ENCODE measurements around the gene STX11.
"Not testable (repeated sequence)": the region's sequence is repeated elsewhere in the genome, so short reads cannot be mapped to it uniquely, and the experiment has no call there.

Gene STX11

DNA sequence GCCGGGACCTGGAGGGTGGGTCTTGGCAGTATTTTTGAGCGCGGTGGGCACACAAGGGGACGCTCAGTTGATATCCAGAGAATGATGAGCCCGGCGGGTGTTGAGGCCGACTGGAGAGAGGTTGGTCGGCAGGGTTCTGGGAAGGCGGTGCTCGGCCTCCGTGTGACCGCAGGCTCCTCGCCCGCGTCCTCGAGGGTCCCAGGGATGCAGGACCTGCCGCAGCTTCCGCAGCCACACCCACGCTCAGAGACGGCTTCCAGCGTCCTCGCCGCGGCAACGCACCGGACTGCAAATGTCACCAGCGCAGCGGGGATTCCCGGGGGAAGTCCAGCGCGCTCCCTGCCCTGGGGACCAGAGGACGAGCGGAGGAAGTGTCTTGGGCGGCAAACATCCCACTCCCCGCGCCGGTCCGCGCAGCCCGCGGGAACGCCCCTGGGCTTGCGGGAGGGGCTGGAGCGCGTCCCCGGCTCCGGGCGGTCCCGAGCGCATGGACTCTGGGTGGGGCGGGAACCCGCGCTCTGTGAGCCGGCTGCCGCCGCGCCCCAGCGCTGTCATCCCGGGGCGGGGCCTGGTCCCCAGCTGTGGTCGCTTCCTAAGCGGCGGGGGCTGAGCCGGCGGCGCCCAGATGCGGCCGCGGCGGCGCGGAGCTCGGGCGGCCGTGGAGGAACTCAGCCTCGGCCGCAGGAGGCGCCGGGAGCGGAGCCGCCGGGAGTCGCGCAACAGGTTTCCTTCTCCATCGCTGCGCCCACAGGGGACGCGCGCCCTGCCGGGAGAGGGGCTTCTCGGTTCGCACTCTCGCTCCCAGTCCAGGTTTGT lies at the start of gene STX11:
STX11 (plus strand) TSS at position 624 of the 816 bp plus-strand sequence. CDS start 36,111 bp downstream, outside the sequence.
- peak; percentile 64 to 82 (median 68) for DNase-seq (ENCODE audit: low read depth in 3 of 3)

DNA sequence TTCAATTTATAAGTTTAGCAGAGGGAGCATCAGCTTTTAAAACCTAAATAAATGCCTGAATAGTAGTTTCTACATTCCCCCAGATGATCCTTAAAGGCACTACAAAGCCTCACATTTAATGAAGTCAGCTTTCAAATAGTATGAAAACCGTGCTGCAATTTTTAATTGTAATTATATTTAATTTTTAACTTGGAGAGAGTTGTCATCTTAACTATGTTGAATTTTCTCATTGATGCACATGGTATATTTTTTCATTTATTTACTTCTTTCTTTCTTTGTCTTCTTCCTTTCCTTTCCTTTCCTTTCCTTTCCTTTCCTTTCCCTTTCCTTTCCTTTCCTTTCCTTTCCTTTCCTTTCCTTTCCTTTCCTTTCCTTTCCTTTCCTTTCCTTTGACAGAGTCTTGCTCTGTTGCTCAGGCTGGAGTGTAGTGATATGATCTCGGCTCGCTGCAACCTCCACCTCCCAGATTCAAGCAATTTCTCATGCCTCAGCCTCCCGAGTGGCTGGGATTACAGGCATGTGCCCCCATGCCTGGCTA lies 47.2 kb upstream of the STX11 start:
- DNase-seq (ENCODE audit: low read depth in 3 of 3), result no peak

DNA sequence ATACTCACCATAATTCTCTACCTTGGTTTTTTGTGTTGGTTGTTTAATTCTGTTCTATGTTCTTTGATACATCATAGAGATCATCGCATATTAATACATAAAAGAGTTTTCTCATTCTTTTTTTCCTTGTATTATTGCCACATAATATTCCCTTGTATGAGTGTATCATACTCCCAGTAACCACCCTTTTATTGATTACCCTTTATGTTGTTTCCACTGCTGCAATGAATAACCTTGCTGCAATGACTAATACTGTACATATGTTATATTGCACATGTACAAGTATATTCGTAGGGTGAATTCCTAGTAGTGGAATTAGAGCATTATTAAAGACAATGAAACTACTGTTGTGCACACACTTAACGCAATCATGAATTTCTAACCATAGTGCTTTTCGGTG lies 45.8 kb upstream of the STX11 start:
- no peak for DNase-seq (ENCODE audit: low read depth in 3 of 3)

DNA sequence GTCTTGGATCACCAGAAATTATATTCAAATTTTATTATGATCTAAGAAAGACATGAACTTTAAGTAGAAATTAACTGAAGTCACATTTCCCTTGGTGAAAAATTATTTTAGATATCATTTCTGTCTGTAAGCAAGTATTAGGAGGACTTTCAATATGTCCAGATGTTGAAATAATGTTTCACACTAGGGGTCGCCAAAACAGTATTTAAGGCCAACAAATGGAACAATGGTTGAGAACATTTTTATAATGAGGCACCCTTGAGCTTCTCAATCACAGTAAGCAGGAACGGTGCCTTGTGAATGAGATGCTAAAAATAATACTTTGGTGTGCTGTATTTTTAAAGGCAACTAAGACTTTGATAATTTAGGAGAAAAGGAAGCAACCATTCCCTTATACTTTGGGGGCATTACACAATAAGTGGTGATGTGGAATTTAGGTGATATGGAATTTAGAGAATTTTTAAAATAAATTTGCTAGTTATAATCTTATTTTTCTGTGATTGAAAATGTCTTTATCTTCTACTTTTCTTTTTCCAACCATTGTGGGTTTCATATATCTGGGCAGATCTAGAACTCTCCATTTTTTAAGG lies 45.3 kb upstream of the STX11 start:
- DNase-seq (ENCODE audit: low read depth in 3 of 3), result peak in 1 of 3 experiments; percentile 40

DNA sequence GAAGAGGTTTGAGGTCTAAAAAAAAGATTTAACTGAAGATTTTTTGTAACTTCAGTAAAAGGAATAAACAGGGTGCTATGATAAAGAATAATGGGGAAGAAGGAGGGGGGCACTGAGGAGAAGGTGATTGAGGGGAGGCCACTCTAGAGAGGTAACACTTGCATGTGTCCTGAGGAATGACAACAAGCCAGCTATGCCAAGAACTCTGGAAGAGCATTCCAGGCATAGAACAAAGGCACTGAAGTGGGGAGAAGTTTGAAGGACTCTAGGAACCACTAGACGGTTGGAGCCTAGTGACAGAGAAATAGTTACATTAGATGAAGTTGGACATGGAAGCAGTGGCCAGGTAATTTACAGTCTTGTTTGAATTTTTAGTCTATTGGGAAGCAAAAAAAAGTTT lies 44.1 kb upstream of the STX11 start:
- no peak for DNase-seq (ENCODE audit: low read depth in 3 of 3)

DNA sequence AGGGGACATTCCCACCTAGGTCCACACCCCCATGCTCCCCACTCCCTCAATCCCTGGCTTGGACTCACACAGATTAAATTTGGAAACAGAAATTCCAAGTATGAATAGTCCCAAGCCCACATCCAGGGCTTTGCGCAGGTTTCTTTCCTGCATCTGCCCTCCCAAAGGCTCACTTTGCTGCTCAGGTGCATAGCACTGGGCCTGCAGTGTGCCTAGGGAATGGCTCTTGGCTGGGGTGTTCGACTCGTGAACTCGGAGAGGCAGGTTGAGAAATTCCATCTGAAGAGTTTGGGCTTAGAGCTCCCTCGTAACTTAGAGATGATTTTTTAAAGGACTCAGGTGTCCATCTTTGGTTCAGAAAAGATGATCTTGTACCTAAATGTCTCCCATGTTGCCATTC lies 40.1 kb upstream of the STX11 start:
- no peak for DNase-seq (ENCODE audit: low read depth in 3 of 3)

DNA sequence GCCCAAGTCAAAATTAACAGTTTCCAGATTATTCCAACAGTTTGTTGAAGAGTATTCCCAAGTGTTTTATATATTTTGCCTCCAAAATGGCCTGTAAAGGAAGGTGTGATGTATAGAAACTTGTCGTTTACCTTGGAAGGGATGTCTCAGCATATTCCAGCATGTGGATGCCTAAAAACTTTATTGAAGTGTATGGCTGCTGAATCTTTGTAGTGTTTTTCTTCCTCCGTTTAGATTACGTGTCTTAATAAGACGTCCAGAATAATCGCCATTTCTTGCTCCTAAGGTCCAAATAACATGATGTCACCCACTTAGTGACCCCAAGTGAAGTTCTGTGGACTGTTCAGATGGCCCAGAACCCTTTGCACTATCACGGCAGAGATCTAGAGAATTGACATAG lies 37.0 kb upstream of the STX11 start:
- DNase-seq (ENCODE audit: low read depth in 3 of 3), result no peak

DNA sequence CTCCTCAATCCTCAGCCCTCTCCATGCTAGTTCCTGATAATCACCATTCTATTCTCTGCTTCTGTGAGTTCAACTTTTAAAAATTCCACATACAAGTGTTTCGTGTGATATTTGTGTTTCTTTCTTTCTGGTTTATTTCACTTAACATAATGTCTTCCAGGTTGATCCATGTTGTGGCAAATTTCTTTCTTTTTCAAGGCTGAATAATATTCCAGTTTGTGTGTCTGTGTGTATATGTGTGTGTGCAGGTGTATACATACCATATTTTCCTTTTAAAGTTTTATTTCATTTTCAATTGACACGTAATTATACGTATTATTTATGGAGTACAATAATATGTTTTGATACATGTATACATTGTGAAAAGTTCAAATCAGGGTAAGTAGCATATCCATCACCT lies 35.1 kb upstream of the STX11 start:
- no peak for DNase-seq (ENCODE audit: low read depth in 3 of 3)

DNA sequence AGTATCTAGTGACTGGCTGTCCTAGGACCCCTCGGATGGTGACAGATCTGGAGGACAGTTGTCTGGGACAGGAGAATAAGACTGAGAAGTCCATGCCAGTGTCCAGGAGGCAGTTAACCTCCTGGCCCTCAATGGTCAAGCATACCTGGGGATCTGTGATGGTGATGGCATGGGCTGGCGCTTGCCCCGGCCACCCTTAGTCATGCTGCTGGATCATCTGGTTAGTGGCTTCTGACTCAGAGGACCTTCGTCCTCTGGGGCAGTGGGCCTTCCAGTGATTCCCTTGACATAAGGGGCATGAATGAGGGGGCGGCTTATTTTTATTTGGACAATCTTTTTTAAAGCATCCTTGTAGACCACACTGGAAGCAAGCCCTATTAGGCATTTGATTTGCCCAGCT lies 30.9 kb upstream of the STX11 start:
- no peak for DNase-seq (ENCODE audit: low read depth in 3 of 3)

DNA sequence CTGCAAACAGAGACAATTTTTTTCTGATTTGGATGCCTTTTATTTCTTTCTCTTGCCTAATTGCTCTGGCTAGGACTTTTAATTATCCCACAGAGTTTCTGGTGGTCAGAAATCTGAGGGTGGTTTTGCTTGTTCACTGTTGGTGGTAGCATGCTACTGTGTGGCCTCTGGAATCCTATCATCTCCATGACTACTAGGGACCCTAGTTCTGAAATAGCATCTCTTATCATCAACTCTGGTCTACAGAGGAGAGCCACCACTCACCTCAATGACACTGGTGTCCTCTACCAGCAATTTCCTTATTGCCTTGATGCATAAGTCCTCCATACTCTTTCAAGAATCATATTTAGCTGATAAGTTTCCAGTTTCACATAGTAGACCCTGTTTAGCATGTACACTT lies 27.5 kb upstream of the STX11 start:
- DNase-seq (ENCODE audit: low read depth in 3 of 3), result no peak

DNA sequence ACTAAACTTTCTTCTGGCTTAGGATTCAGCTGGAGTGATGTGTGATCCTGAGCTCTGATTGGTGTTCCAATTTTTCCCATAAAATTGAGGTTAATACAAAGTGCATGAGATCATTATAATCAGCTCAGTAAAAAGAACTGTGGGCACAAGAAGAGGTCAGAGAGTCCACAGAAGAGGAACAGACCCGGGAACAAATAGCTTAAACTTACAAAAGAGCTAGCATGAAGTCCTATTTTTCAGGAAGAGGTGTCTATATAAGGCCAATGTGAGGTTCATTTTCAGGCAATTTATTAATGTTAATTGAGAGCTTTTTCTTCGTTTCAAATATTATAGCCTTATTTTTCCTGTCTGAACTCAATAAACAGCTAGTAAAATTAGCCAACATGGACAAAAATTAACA lies 26.9 kb upstream of the STX11 start:
- no peak for DNase-seq (ENCODE audit: low read depth in 3 of 3)

DNA sequence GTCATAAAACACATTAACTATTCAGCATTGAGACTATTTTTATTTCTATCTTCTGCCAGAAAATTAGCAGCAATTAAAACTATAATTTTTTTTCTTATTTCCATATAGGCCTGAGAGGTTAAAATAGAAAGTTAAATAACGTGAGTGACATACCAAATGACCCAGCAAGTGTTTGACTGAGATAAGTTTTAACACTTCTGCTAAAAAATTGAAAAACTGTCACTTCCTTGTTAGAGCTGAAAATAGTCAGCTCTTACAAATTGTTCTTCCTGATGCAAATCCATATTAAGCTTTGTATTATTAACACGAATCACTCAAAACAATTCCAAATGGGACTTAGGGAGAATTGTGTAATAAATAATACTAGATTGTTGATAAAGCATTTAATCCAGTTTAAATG lies 26.5 kb upstream of the STX11 start:
- no peak for DNase-seq (ENCODE audit: low read depth in 3 of 3)

DNA sequence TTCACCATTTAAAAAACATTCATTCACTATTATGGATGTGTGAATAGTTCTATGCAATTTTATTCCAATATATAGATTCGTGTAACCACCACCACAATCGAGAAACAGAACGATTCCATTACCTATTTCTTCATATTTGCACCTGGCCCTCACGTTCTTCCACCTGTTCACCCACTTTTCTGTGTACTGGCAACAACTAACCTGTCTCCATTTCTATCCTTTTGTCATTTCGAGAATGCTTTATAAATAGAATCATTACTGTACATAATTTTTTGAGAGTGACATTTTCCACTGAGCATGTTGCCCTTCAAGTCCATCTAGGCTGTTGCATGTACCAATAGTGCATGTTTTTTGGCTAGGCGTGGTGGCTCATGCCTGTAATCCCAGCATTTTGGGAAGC lies 23.2 kb upstream of the STX11 start:
- DNase-seq (ENCODE audit: low read depth in 3 of 3), result no peak

DNA sequence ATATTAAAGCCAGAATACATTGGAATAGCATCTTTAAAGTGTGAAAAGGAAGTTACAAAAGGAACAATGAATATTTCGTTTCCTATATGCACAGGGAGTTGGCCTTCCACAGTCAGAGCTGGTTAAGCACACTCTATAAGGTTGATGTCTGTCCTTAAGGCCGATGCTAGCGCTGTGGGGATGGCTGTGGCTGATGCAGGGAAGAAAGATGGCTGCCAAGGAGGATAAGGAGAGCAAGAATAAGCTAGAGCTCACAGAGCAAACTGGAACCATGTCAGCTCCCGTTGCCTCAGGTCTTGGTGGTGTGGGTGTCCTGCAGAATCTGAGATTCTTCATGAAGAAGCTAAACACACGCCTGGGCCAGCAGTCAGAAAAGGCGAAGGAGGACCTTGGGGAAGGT lies 20.8 kb upstream of the STX11 start:
- DNase-seq (ENCODE audit: low read depth in 3 of 3), result no peak

DNA sequence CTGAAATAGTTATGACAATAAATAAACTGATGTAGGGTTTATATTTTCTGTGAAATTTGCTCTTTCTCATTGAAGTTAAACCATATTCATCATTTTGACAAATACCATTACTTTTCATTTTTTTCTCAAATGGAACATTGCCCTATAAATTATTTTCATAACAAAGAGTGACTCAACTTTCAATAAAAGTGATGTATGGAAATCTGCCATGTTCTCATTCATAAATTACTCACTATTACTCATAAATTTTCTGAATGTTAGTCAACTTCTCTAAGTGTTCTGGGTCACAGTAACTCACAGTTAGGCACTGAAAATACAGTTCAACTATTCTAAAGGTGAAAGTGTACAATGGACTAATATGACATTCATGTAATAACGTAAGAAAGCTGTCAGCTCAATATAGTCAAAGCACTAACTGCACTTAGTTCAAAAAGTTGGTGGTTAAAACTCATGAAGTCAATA lies 19.0 kb upstream of the STX11 start:
- DNase-seq (ENCODE audit: low read depth in 3 of 3), result no peak

DNA sequence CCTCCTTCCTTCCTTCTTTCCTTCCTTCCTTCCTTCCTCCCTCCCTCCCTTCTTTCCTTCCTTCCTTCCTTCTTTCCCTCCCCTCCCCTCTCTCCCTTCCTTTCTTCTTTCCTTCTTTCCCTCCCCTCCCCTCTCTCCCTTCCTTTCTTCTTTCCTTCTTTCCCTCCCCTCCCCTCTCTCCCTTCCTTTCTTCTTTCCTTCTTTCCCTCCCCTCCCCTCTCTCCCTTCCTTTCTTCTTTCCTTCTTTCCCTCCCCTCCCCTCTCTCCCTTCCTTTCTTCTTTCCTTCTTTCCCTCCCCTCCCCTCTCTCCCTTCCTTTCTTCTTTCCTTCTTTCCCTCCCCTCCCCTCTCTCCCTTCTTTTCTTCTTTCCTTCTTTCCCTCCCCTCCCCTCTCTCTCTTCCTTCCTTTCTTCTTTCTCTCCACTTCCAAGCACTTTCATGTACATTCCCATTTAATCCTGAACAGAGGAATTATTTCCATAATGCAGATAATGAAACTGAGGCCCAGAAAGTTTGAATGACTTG lies 18.1 kb upstream of the STX11 start:
- DNase-seq (ENCODE audit: low read depth in 3 of 3), result not testable (repeated sequence)

DNA sequence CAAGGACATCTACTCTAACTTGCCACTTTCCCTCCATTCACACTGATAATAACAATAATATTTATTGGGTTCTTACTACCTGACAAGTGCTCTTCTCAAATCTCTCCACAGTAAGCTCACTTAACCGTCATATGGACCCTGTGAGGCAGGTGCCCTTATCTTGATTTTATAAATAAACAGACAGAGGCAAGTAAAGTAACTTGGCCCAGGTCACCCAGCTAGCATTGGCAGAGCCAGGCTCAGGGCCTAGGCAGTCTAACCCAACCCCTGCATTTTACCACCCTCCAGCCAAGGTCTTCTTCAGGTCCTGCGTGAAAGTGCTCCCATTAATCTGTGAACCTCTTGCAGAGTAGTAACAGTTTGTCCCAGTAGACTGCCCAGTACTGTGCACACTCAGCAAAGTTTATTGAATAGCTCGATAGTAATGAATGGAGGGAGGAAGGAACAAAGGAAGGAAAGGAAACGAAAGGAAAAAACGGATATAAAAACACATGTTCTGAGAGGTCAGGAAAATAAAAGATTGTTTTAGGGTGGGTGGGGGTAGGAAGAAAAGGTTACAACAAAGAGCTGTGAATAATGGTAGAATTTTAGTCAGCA lies 17.0 kb upstream of the STX11 start:
- DNase-seq (ENCODE audit: low read depth in 3 of 3), result no peak

DNA sequence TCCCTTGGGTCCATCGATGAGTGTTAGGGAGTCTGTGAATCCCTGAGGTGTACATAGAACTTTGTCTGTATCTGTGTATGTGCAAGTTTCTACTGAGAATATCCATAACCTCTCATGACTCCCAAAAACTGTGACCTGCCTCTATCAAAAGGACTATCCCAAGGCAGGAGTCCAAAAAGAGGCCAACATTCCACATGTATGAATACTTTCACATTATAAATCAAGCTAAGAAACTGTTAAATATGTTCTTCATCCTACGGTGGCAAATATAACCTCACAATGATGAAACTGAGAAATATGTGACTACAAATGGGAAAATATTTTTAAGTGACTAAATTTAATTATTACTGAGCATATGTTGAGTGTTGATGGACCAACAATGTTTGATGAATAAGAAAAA lies 16.1 kb upstream of the STX11 start:
- no peak for DNase-seq (ENCODE audit: low read depth in 3 of 3)

DNA sequence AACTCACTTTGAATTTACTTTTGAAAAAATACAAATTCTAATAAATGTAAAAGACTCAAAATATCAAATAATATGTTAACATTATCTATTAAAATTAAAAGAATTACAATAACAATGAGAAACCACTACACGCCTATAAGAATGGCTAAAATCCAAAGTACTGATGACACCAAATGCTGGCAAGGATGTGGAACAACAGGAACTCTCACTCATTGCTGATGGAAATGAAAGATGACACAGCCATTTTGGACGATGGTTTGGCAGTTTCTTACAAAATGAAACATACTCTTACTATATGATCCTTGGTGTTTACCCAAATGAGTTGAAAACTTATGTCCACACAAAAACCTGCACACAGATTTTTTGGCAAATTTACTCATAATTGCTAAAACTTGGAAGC lies 15.6 kb upstream of the STX11 start:
- no peak for DNase-seq (ENCODE audit: low read depth in 3 of 3)

DNA sequence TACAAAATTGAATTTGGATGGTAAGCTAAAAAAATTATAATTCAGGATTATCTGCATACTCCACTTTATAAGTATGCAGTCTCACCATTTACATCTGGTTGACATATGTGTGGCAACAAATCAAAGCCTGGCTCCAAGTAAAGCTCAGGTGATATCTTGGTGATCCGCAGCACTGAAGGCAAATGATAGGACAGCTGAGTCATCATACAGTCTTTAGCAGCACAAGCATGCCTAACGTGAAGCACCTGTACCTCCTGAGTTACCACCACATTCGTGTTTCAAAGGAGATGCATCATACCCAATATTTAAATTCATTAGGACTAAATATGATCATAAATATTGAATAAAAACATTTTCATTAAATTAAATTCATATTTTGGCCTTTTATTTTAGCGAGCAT lies 11.8 kb upstream of the STX11 start:
- DNase-seq (ENCODE audit: low read depth in 3 of 3), result no peak

DNA sequence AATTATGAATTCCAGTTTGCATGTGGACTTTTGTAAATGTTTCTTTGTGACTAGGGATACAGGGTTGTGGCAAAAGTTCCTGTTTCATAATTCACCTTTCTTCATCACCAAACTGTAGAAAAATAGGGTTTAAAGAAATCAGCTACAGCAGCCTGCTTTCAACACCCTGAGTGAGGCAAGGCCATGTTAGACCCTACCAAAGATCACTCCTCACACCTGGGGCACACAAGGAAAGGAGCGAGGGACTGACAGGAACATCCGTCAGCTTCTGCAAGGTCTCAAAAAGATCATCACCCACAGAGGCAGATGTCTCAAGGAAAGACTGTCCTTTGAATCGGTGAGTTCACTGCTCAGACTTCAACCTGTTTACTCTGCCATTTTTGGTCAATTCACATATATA lies 10.5 kb upstream of the STX11 start:
- no peak for DNase-seq (ENCODE audit: low read depth in 3 of 3)

DNA sequence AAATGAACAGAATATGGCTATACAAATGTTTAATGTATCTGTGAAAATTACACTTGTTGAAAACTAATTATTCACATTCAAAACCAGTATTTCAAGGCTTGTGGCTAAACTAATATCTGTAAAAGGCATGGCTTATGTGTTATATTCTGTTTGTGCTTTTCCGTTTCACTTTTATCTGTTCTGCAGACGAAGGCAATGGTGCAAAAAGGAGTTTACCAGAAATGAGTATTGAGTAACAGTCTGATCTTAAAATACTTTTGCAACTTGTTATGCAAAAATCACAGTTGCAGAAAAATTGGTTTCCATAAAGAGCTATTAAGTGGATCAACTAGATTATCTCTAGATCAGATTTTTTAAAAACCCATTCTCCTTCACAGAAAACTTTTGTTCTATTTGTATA lies 9.4 kb upstream of the STX11 start:
- DNase-seq (ENCODE audit: low read depth in 3 of 3), result no peak

DNA sequence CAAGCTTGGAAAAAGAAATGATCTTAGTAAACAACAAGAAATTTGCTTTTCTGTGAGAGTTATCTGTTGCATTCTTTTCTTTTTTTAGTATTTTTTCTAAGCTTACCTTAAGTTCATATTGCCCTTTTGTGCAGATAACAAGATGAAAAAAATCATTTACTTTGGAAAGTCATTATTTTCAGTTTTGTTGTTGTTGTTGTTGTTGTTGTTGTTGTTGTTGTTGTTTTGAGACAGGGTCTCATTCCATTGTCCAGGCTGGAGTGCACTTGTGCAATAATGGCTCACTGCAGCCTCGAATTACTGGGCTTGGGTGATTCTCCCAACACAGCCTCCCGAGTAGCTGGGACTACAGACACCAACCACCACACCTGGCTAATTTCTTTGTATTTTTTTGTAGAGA lies 8.8 kb upstream of the STX11 start:
- no peak for DNase-seq (ENCODE audit: low read depth in 3 of 3)
